Parathyroid adenoma (tissue), 2 donors: ENCODE measurements around the gene STX7.

Experiments
- H2AFZ ChIP-seq: fragments of 300-600 bp; sonication (generic); one replicate; pipeline ENCODE4 v1.7.0; 2017; ENCODE audit warnings: antibody characterized with exemption, mild to moderate bottlenecking
- H3K27ac ChIP-seq: fragments of 300-600 bp; sonication (generic); one replicate; pipeline ENCODE4 v1.7.0; 2017
- H3K27me3 ChIP-seq: fragments of 300-600 bp; sonication (generic); one replicate; pipeline ENCODE4 v1.7.0; 2017; ENCODE audit warnings: low read length; ENCODE audit not compliant: control insufficient read depth, insufficient read depth
- H3K36me3 ChIP-seq: fragments of 300-600 bp; sonication (generic); one replicate; pipeline ENCODE4 v1.7.0; 2017; ENCODE audit warnings: low read length; ENCODE audit not compliant: control insufficient read depth, insufficient read depth
- H3K4me1 ChIP-seq: fragments of 300-600 bp; sonication (generic); one replicate; pipeline ENCODE4 v1.7.0; 2017; ENCODE audit warnings: control low read depth
- H3K4me2 ChIP-seq: fragments of 300-600 bp; sonication (generic); one replicate; pipeline ENCODE4 v1.7.0; 2017; ENCODE audit warnings: low read length
- H3K4me3 ChIP-seq: fragments of 300-600 bp; sonication (generic); one replicate; pipeline ENCODE4 v1.7.0; 2017; ENCODE audit warnings: low read depth, low read length
- H3K79me2 ChIP-seq: fragments of 300-600 bp; sonication (generic); one replicate; pipeline ENCODE4 v1.7.0; 2017; ENCODE audit warnings: control low read depth
- H3K9ac ChIP-seq: fragments of 300-600 bp; sonication (generic); one replicate; pipeline ENCODE4 v1.7.0; 2017; ENCODE audit warnings: mild to moderate bottlenecking
- H3K9me3 ChIP-seq: fragments of 300-600 bp; sonication (generic); one replicate; pipeline ENCODE4 v1.7.0; 2017; ENCODE audit warnings: low read length; ENCODE audit not compliant: control insufficient read depth
- CTCF ChIP-seq: fragments of 300-600 bp; sonication (generic); IDR thresholded peaks from one replicate; pipeline ENCODE4 v1.7.0; 2017; ENCODE audit warnings: antibody characterized with exemption, mild to moderate bottlenecking
- donor health status: primary hyperparathyroidism.

The STX7 gene

GRCh38 chr6:132506869-132507808 lies 5.8 kb downstream of the STX7 start:
- H3K79me2 ChIP-seq: peaks cover 43% of the 10 kb centered on the region
- H3K9me3 ChIP-seq: no peaks in the 10 kb centered on the region
- TF ChIP-seq CTCF: no peak
- H3K4me2 ChIP-seq: no peak overlapping the region
- no peaks in the 10 kb centered on the region for H3K27me3 ChIP-seq
- H3K4me3 ChIP-seq: no peak overlapping the region
- peaks cover 14% of the 10 kb centered on the region for H3K4me1 ChIP-seq
- H2AFZ ChIP-seq: no peak overlapping the region
- no peaks in the 10 kb centered on the region for H3K36me3 ChIP-seq
- H3K27ac ChIP-seq: no peak overlapping the region
- H3K9ac ChIP-seq: no peak overlapping the region

- H3K27me3 ChIP-seq: no peaks in the 10 kb centered on the region
- H3K79me2 ChIP-seq: peaks cover 42% of the 10 kb centered on the region
- TF ChIP-seq CTCF: no peak
- no peak overlapping the region for H3K4me2 ChIP-seq
- peaks cover 14% of the 10 kb centered on the region for H3K4me1 ChIP-seq
- no peak overlapping the region for H3K9ac ChIP-seq
- no peak overlapping the region for H2AFZ ChIP-seq
- no peaks in the 10 kb centered on the region for H3K9me3 ChIP-seq
- no peak overlapping the region for H3K27ac ChIP-seq
- no peak overlapping the region for H3K4me3 ChIP-seq
- no peaks in the 10 kb centered on the region for H3K36me3 ChIP-seq
Observed at GRCh38 chr6:132506461-132506860, 6.5 kb downstream of the STX7 start.

- Histone ChIP-seq H3K27me3 (no peaks in the 10 kb centered on the region), H2AFZ (no peak overlapping the region), H3K4me3 (no peak overlapping the region), H3K9ac (no peak overlapping the region), H3K4me1 (peaks cover 8% of the 10 kb centered on the region), H3K79me2 (peaks cover 37% of the 10 kb centered on the region), H3K9me3 (no peaks in the 10 kb centered on the region), H3K4me2 (no peak overlapping the region), H3K36me3 (no peaks in the 10 kb centered on the region), H3K27ac (no peak overlapping the region)
- no peak for TF ChIP-seq CTCF
Observed at GRCh38 chr6:132505158-132505557, 7.8 kb downstream of the STX7 start.

GRCh38 chr6:132504757-132505156 lies 8.2 kb downstream of the STX7 start:
- H3K36me3 ChIP-seq: no peaks in the 10 kb centered on the region
- H3K4me1 ChIP-seq: peaks cover 11% of the 10 kb centered on the region
- H3K27ac ChIP-seq: no peak overlapping the region
- H3K4me3 ChIP-seq: no peak overlapping the region
- H3K9ac ChIP-seq: no peak overlapping the region
- no peak overlapping the region for H2AFZ ChIP-seq
- peaks cover 33% of the 10 kb centered on the region for H3K79me2 ChIP-seq
- H3K4me2 ChIP-seq: no peak overlapping the region
- no peaks in the 10 kb centered on the region for H3K9me3 ChIP-seq
- H3K27me3 ChIP-seq: no peaks in the 10 kb centered on the region
- no peak for TF ChIP-seq CTCF

GRCh38 chr6:132499757-132500156 lies 13.2 kb downstream of the STX7 start:
- TF ChIP-seq CTCF: no peak
- no peaks in the 10 kb centered on the region for H3K36me3 ChIP-seq
- no peak overlapping the region for H3K27ac ChIP-seq
- H3K4me2 ChIP-seq: no peak overlapping the region
- no peaks in the 10 kb centered on the region for H3K27me3 ChIP-seq
- H3K4me3 ChIP-seq: no peak overlapping the region
- H3K4me1 ChIP-seq: peaks cover 6% of the 10 kb centered on the region
- H3K9ac ChIP-seq: no peak overlapping the region
- no peak overlapping the region for H2AFZ ChIP-seq
- H3K79me2 ChIP-seq: peaks cover 16% of the 10 kb centered on the region
- no peaks in the 10 kb centered on the region for H3K9me3 ChIP-seq
